G401 (cell line): ENCODE measurements around the gene PDGFC. TPM values are rescaled to one million over a fixed set of nuclear protein-coding genes. Genes with fewer than 3 reads are reported as not detected.
A peak's percentile ranks its signal among the peaks of the same experiment; 100 is the strongest.

Source experiments
- DNase-seq: peaks from one replicate; pipeline ENCODE4 v3.0.0-alpha.2; 2015; ENCODE audit warnings: low spot score
- in situ Hi-C: cut with HindIII; loops from 2 replicates; pipeline ENCODE4 v1.10.0; 2016; ENCODE audit warnings: low sequenced_read_pairs, mixed read lengths
- total RNA-seq: library from RNA; depleted of rRNA; stranded (reverse); fragments of >200 nt; shearing (Covaris generic); gene quantifications from 2 replicates; pipeline ENCODE4 v1.2.3, GENCODE V29; 2014

The PDGFC gene
- total RNA-seq, 1 experiment from 2014 or later, result 28.2 TPM

DNA sequence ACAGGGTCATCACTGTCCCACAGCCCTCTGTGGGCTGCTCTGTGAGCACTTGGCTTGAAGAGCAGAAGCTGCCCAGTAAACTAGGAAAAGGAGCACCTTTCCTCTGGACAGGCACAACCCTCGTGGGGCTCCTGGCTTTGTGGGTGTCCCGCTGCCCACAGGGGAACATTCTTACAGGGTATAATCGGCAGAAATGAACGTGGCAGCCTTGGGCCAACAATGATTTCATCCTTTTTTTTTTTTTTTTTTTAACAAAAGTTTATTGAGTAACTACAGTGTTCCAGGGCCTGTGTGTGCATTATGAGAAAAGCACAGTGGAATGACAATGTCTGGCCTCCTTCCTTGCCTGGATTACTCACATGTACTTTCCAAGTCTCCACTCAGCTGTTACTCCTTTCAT is 197.2 kb downstream of the PDGFC start:
- DNase-seq, result no peak
- in situ Hi-C loops, result no loop called here

DNA sequence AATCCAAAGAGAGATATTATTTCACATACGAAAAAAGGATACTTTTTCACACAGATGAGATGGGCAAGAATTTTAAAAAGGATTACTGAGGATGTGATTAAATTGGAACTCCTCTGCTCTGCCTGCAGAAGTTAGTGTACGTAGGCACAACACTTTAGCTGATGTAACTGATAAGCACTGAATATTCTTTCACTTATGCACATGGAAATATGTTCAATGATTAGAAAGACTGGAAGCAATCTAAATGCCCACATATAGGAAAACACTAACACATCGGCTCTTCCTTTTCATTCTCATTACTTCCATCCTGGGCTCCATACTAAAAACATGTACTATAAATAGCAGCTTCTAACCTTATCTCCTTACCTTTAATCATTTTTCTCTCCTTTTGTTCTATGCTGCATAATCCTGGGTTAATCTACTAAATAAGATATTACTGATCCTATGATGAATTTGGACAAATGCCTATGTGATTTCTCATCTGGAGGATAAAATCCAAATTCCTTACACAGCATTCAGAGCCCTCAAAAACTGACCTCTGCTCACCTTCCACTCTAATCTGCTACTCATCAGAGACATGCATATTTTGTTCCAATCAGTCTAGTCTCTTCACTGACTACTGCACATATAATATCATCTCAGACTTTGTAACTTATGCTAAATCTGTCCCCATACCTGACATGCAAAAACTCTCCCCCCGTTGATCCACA is 197.8 kb downstream of the PDGFC start:
- in situ Hi-C loops, result no loop called here
- DNase-seq, result no peak

DNA sequence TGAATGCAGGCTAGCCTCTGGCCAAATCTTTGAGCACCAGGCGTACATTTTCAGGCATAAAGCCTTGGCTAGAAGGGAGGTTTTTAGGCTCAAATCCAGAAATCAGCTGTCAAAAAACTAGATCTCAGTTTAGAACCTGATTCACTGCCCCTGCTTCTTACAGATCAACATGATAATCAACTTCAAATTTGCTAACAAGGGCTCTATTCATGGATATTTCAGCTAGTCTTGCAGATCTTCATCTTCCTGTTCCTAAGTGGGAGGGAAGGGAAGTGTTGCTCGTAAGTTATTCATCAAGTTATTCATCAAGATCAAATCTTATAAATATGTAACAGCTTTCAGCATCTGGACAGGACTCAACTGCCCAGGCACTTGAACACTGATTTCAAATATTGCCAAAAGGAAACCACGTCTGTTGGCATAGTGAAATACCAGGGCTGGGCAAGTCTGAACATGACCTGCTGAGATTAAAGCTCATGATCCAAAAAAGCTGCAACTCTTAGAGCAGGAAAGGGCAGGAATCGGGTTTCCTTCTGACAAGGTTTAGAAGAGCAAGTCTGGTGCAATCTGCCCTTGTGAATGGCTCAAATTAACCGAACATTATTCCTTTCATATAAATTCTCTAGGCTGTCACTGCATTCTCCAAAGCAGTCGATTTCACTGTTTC is 200.3 kb downstream of the PDGFC start:
- in situ Hi-C loops, result no loop called here
- peak; percentile 20 for DNase-seq

DNA sequence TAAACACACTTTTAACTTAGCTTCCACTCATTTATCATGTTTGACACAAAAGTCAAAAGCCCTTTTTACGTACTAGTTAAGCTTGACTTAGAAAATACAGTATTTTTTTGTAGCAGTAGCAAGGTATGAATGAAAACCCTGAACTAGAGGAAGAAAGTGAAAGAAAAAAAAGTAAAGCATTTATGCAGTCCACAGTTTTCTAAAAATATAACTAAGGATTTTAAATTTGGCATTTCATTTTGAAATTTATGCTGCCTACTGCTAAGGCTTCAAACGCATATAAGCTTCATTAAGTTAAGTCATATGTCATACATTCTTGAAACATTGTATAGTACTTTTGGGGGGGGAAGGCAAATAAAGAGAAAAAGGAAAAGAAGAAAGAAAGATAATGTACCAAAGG is 201.5 kb downstream of the PDGFC start:
- in situ Hi-C loops, result no loop called here
- no peak for DNase-seq

DNA sequence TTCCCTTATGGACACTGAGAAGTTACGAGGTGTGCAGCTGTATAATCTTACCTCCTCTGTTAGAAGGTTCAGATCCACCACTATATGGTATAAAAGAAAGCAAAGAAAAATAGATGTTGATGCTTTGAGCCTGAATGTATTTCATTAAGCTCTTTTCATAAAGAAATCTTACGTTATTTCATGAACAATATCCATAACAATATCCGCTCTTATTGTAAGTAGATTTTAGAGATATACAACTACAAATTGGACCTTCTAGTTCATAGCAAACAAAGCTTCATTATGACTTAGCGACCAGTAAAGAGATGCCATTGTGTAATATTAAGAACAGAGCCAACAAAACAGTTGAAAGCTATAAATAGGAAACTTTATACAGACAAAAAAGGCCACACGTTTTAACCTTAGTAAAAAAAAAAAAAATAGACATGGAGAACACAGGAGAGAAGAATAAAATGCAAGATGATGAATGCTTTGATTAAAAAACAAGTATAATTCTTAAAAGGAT is 203.6 kb downstream of the PDGFC start:
- in situ Hi-C loops, result no loop called here
- DNase-seq, result no peak

DNA sequence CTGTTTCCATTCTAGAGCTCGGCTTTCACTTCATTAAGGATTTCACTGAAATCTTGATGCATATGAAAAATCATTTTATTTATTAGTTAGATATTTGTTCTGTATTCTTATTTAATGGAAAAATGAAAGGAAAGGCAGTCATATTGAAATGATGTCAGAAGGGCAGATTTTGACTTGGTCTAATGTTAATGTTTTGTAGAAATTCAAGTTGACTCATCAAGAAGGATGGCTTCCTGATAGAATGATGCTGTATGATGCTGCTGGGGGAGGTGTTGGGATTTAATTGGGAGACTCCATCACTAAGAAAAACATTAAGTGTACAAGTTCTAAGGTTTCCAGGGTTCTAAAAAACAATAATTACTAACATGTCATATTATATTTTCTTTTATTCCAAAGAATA is 204.8 kb downstream of the PDGFC start:
- in situ Hi-C loops, result no loop called here
- DNase-seq, result no peak

DNA sequence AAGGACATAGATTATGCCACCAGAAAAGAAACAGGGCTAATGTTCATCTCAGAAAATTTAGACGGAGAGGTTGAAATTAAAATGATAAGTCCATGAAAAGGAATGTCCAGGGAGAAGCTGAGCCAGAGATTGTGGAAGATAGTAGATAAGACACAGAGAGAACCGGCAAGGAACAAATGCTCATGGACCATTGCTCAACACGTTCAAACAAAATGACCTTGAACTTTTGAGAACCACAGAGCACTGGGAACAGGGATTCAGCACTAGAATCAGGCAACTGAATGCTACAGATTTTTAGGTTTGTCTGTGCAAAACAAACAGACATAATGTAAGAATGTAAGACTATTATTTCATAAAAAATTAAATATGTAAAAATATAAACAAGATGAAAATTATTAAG is 206.3 kb downstream of the PDGFC start:
- in situ Hi-C loops, result no loop called here

DNA sequence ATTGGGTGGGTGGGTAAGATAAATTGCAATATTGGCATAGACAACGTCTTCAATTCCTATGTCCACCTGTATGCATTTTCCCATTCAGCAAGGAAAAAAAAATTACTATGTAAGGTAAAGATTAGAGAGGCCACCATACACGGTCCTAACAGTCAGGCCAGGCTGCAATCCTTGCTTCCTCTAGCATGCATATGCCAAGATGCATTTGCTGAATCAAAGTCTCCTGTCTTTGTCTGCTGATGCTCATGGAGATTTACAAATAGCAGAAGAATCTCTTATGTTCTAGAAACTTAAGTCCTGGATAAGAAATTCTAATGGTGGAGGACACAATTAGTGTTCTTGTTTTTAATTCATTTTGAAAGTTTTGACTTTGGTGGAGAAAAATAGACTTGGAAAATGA is 206.8 kb downstream of the PDGFC start:
- no peak for DNase-seq
- in situ Hi-C loops, result no loop called here

More for the DNA sequence above, 206.3 kb downstream of the PDGFC start:
- DNase-seq, result no peak

DNA sequence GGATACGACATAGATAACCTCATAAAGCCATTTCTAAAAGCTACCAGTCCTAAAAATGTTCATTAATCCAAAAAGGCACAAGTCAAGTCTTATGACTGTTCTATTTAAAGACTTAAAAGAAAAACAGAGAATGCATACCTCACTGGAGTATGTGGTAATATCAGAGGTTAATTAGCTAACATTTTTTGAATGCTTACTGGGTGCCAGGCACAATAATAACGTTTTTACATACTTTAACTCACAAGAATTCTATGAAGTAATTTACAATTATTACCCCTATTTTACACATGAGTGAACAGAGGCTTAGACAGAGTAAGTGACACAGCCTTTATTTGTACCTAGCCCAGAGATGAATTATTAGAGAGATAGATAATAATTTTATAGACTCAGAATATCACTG is 207.5 kb downstream of the PDGFC start:
- no peak for DNase-seq

DNA sequence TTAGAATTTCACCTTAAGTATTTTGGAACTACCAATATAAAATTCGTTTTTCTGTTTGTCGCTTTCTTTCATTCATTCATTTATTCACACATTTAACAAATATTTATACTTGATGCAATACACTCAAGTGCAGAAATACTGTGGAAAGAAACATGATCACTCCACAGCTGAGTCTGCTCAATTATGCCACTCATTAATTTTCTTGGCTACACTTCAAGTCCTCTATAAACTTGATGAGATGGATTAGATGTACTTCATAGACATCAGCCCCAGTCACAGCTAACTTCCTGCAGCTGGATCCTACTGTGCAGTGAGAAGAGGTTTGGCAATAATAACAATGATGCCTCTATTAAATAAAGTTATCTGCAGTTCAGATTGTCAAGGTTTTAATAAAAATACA is 208.1 kb downstream of the PDGFC start:
- no peak for DNase-seq
- in situ Hi-C loops, result no loop called here

More for the DNA sequence above, 207.5 kb downstream of the PDGFC start:
- in situ Hi-C loops, result no loop called here

DNA sequence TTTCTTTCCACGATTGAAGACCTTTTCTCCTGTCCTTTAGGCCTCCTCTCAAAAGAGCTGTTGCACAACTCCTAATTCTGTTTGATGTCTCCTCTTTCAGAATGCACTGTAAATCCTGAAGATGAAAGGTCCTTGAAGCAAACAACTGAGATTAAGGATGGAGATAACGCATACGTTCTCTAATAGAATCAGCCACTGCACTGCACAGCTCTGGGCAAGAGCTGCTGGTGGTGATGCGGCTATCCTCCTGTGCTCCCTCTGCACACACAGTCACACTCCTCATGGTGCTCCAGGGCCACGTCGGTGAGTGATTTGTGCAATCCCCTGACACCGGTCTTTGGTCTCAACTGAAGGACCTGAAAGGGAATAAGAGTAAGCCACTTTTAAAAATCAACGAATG is 208.7 kb downstream of the PDGFC start:
- in situ Hi-C loops, result no loop called here

DNA sequence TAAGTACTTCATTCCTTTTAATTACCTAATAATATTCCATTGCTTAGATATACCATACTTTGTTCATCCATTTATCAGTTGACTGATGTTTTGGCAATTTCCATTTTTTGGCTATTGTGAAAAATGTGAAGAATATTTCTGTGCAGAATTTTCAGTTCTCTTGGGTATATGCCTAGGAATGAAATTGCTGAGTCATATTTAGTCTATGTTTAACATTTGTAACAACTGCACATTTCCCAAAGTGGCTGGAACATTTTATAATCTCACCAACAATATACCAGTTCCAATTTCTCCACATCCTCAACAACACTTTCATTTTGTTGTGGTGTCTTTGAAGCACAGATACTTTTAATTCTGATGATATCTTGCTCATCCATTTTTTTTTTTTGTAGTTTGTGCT is 215.5 kb downstream of the PDGFC start:
- in situ Hi-C loops, result no loop called here
- DNase-seq, result no peak

More for the DNA sequence above, 208.7 kb downstream of the PDGFC start:
- no peak for DNase-seq

DNA sequence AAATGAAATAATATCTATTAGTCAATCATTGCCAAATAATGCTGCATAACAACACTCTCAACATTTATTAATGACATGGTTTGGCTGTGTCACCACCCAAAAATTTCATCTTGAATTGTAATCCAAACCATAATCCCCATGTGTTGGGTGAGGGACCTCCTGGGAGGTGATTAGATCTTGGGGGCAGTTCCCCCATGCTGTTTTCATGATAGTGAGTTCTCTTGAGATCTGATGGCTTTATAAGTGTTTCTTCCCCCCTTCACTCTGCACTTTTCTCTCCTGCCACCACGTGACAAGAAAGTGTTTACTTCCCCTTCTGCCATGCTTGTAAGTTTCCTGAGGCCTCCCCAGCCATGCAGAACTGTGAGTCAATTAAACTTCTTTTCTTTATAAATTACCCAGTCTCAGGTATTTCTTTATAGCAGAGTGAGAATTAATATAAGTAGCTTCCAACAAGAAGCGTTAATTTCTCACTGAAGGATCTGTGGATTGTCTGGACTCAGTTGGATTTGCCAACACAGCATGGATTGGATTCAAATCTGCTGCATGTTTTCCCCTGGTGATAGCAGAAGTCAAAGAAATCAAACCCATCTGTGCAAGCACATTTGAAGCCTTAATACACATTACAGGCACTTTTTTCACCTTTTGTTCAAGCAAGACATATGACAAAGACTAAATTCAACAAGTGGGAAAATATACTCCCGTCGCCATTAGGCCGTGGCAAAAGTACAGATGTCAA is 216.6 kb downstream of the PDGFC start:
- in situ Hi-C loops, result no loop called here
- DNase-seq, result no peak

DNA sequence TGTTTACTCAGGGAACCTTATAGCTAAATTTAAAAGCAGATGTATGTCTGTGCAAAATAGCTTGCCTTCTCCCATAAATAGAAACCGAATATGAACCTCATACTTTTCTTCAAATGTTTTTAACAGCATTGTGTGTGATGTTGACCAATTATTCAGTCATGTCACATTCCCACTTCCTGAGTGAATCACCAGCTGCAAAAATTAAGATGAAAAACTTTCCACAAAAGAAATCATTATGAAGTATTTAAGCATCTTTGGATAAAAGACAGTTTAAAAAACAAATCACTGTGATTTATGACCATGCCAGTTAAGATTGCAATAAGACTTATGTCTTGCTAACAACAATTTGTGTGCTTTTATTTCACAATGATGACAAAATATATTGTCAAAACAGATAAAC is 220.1 kb downstream of the PDGFC start:
- no peak for DNase-seq
- in situ Hi-C loops, result no loop called here

DNA sequence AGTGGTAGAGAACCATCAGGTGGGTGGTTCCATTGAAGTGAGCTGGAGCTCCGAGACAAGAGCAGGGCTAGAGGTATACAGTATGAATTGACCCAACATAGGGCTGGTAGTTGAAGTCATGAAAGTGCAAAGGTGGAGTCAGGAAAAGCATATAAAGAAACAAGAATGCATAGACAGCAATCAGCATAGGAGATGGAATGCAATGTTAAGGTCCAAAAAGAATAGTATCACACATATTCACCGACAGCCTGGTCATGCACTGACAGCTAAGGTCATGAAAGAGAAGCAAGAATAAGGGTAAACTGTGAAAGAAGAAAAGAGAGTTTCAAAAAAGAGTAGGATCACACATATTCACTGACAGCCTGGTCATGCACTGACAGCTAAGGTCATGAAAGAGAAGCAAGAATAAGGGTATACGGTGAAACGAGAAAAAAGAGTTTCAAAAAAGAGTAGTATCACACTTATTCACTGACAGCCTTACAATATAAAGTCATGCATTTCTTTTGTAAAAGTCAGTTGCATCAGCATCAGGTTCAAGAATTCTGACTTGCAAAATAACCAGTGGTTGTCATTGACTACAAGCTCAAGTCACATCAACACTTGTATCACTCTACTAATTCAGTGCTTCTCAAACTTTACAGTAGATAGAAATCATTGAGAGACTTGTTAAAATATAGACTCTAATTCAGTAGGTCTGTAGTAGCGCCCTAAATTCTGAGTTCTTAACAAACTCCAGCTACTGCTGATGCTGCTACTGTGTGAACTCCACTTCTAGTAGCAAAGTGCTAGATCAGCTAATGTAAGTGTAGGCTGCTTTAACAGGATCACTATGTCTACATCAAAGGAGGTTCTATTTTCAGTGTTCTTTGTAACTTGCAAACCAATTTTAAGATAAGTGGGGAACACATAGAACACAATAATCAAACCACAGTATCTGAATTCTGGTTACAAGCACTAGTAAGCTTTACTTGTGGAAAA is 221.9 kb downstream of the PDGFC start:
- in situ Hi-C loops, result no loop called here
- DNase-seq, result no peak

DNA sequence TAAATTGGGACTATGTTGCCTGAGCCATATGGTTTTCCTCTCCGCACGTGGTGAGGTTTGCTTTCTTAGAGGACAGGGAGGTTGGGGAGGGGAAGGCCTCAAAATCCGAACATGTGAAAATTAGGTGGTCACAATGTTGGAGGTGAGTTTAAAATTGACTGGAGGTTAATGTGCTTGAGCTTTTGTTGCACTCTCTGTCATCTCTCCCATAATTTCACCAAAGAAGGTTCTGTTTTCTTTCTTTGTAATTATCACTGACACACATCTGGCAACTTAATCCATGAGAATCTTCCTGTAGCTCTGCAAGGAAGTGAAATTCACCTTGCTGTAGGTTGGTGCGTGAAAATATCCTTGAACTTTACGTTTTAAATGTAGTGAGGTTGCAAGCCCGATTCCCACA is 225.5 kb downstream of the PDGFC start:
- no peak for DNase-seq
- in situ Hi-C loops, result no loop called here

DNA sequence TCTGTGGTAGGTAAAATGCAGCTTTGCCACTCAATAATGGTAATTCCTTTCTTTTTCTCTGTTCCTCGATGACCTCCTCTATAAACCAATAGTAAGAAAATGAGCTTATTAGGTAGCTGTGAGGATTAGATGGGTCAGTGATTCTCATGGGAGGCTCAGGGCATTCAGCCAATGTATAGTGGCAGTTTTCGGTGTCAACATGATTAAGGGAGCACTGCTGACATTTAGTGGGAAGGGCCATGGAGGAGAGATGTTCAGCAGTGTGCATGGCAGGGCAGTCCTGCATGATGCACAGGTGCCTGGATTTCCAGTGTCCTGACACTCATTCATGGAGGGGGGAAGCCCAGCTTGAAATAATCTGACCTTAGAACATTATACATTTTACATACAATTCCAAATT is 232.8 kb downstream of the PDGFC start:
- in situ Hi-C loops, result no loop called here
- no peak for DNase-seq

DNA sequence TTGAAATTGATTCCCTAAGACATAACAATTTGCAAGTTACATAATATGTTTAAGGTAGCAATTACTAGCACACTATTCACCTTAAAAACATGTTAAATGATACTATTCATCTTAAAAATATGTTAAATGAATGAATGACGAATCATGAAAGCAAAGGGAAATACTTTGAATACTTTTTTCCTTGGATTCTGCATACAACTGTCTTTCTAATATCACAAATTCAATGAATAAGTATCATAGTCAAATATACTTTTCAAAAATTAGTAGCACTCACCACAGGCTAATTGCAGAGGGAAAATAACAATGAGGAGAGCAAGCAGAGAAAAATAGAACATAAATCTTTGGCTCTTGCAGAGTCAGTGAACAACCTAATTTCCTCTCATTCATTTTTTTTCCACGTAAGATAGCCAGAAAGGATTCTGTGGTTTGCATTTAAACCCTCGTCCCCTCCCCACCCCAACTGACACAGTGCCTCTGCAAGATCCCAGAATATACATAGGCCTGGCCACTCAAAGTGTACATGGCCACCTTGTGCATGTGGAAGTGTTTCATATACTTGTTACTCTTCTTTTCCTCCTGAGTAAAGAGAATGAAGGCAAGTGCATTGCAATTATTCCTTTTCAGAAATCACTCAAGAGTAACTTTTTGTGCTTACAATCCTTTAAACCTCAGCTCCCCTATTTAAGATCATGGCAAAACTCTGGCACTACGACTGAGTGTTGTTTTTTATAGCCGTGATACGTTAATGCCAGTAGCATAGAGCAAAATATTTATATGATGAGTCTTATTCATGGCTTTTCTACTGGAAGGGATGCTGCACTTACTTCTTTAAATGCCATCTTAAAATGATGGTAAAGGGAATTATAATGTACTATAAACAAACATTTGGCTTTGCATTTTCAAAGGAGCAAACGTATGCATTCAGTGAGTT is 236.4 kb downstream of the PDGFC start:
- DNase-seq, result no peak
- in situ Hi-C loops, result no loop called here
